Activated T-cell treated with anti-CD3 and anti-CD28 coated beads, Interleukin-2, amount 50 U/mL, for 4 hours (primary cell): ENCODE measurements around the gene EEF2. TPM values are rescaled to one million over a fixed set of nuclear protein-coding genes. Genes with fewer than 3 reads are reported as not detected.
"Not testable (repeated sequence)": the region's sequence is repeated elsewhere in the genome, so short reads cannot be mapped to it uniquely, and the experiment has no call there.

Experiments
- ATAC-seq, 2 donors: fragments of 200-7000 bp; cut with Tn5 transposase; one replicate each; pipeline ENCODE4 v1.10.0; 2021
- DNase-seq: peaks from one replicate; pipeline ENCODE4 v3.0.0-alpha.2; 2020
- H3K27me3 Mint-ChIP-seq: one replicate; pipeline ENCODE4 v1.8.0; 2021; ENCODE audit warnings: low read depth, mixed read lengths
- H3K36me3 Mint-ChIP-seq: one replicate; pipeline ENCODE4 v1.8.0; 2022; ENCODE audit warnings: mixed read lengths; ENCODE audit not compliant: insufficient read depth
- H3K4me1 Mint-ChIP-seq: one replicate; pipeline ENCODE4 v1.8.0; 2021; ENCODE audit warnings: low read depth, mixed read lengths
- H3K4me3 Mint-ChIP-seq: one replicate; pipeline ENCODE4 v1.8.0; 2021; ENCODE audit warnings: mild to moderate bottlenecking, moderate library complexity, mixed read lengths
- H3K9me3 Mint-ChIP-seq: one replicate; pipeline ENCODE4 v1.8.0; 2021; ENCODE audit warnings: mixed read lengths
- total RNA-seq, 3 donors: library from RNA; stranded (reverse); gene quantifications; one replicate each; pipeline ENCODE4 v1.2.1, GENCODE V29; 2021

Gene EEF2
- total RNA-seq, 3 donors from 2014 or later = 3,493 to 4,080 (median 3,609) TPM

- Mint-ChIP-seq H3K4me1 (peaks cover 3% of the 10 kb centered on the region), H3K36me3 (peaks cover 7% of the 10 kb centered on the region), H3K27me3 (no peaks in the 10 kb centered on the region), H3K4me3 (no peak overlapping the region), H3K9me3 (no peaks in the 10 kb centered on the region)
- ATAC-seq (no peak), DNase-seq (no peak)
Measured at GRCh38 chr19:4019578-4019977, 34.3 kb upstream of the EEF2 start.

GRCh38 chr19:4018775-4019504 is 33.7 kb upstream of the EEF2 start:
- Mint-ChIP-seq H3K27me3 (no peaks in the 10 kb centered on the region), H3K36me3 (peaks cover 7% of the 10 kb centered on the region), H3K4me3 (no peak overlapping the region), H3K9me3 (no peaks in the 10 kb centered on the region), H3K4me1 (peaks cover 3% of the 10 kb centered on the region)
- ATAC-seq = no peak
- DNase-seq = no peak

- ATAC-seq (no peak), DNase-seq (no peak)
- no peak overlapping the region for H3K4me3 Mint-ChIP-seq
- peaks cover 3% of the 10 kb centered on the region for H3K4me1 Mint-ChIP-seq
- H3K36me3 Mint-ChIP-seq = peaks cover 7% of the 10 kb centered on the region
- no peaks in the 10 kb centered on the region for H3K27me3 Mint-ChIP-seq
- H3K9me3 Mint-ChIP-seq = no peaks in the 10 kb centered on the region
Measured at GRCh38 chr19:4018140-4018613, 32.9 kb upstream of the EEF2 start.

- no peaks in the 10 kb centered on the region for H3K9me3 Mint-ChIP-seq
Measured at GRCh38 chr19:4016903-4017638, 31.8 kb upstream of the EEF2 start.

GRCh38 chr19:4016486-4016885 is 31.2 kb upstream of the EEF2 start:
- no peaks in the 10 kb centered on the region for H3K9me3 Mint-ChIP-seq
- H3K36me3 Mint-ChIP-seq = peaks cover 9% of the 10 kb centered on the region
- ATAC-seq = no peak
- H3K4me3 Mint-ChIP-seq = no peak overlapping the region
- peaks cover 8% of the 10 kb centered on the region for H3K4me1 Mint-ChIP-seq
- DNase-seq = no peak
- no peaks in the 10 kb centered on the region for H3K27me3 Mint-ChIP-seq

More at GRCh38 chr19:4016903-4017638, 31.8 kb upstream of the EEF2 start:
- no peak for DNase-seq
- H3K36me3 Mint-ChIP-seq = peaks cover 11% of the 10 kb centered on the region
- ATAC-seq = no peak
- no peak overlapping the region for H3K4me3 Mint-ChIP-seq
- peaks cover 8% of the 10 kb centered on the region for H3K4me1 Mint-ChIP-seq
- no peaks in the 10 kb centered on the region for H3K27me3 Mint-ChIP-seq

- DNase-seq (no peak), ATAC-seq (no peak)
- no peaks in the 10 kb centered on the region for H3K9me3 Mint-ChIP-seq
- peaks cover 8% of the 10 kb centered on the region for H3K36me3 Mint-ChIP-seq
- H3K27me3 Mint-ChIP-seq = no peaks in the 10 kb centered on the region
- H3K4me1 Mint-ChIP-seq = peaks cover 14% of the 10 kb centered on the region
- H3K4me3 Mint-ChIP-seq = no peak overlapping the region
Measured at GRCh38 chr19:4015705-4016402, 30.6 kb upstream of the EEF2 start.

GRCh38 chr19:4014541-4015491 is 29.6 kb upstream of the EEF2 start:
- DNase-seq = peak; percentile 23
- H3K9me3 Mint-ChIP-seq = no peaks in the 10 kb centered on the region

GRCh38 chr19:4013886-4014540 is 28.8 kb upstream of the EEF2 start:
- H3K4me1 Mint-ChIP-seq = peaks cover 26% of the 10 kb centered on the region
- no peak for DNase-seq
- no peak overlapping the region for H3K4me3 Mint-ChIP-seq
- ATAC-seq = no peak
- no peaks in the 10 kb centered on the region for H3K27me3 Mint-ChIP-seq
- no peaks in the 10 kb centered on the region for H3K9me3 Mint-ChIP-seq
- H3K36me3 Mint-ChIP-seq = peaks cover 6% of the 10 kb centered on the region

More at GRCh38 chr19:4014541-4015491, 29.6 kb upstream of the EEF2 start:
- H3K36me3 Mint-ChIP-seq = peaks cover 6% of the 10 kb centered on the region
- H3K4me3 Mint-ChIP-seq = no peak overlapping the region
- peak; percentile 49 to 65 for ATAC-seq
- H3K4me1 Mint-ChIP-seq = peaks cover 19% of the 10 kb centered on the region
- H3K27me3 Mint-ChIP-seq = no peaks in the 10 kb centered on the region

GRCh38 chr19:4012975-4013634 is 27.8 kb upstream of the EEF2 start:
- peaks cover 6% of the 10 kb centered on the region for H3K36me3 Mint-ChIP-seq
- H3K27me3 Mint-ChIP-seq = no peaks in the 10 kb centered on the region
- ATAC-seq (no peak), DNase-seq (no peak)
- H3K4me3 Mint-ChIP-seq = no peak overlapping the region
- H3K4me1 Mint-ChIP-seq = peaks cover 33% of the 10 kb centered on the region
- H3K9me3 Mint-ChIP-seq = no peaks in the 10 kb centered on the region

- no peak overlapping the region for H3K4me3 Mint-ChIP-seq
- no peaks in the 10 kb centered on the region for H3K27me3 Mint-ChIP-seq
- no peak for DNase-seq
- peaks cover 33% of the 10 kb centered on the region for H3K4me1 Mint-ChIP-seq
- H3K9me3 Mint-ChIP-seq = no peaks in the 10 kb centered on the region
- no peak for ATAC-seq
- H3K36me3 Mint-ChIP-seq = peaks cover 6% of the 10 kb centered on the region
Measured at GRCh38 chr19:4012092-4012974, 27.1 kb upstream of the EEF2 start.

- not testable (repeated sequence) for H3K27me3 Mint-ChIP-seq, H3K9me3 Mint-ChIP-seq, H3K4me3 Mint-ChIP-seq, H3K36me3 Mint-ChIP-seq, DNase-seq, ATAC-seq
- peaks cover 33% of the 10 kb centered on the region for H3K4me1 Mint-ChIP-seq
Measured at GRCh38 chr19:4011430-4011829, 26.2 kb upstream of the EEF2 start.

- Mint-ChIP-seq H3K4me3 (no peak overlapping the region), H3K27me3 (no peaks in the 10 kb centered on the region), H3K9me3 (no peaks in the 10 kb centered on the region), H3K4me1 (peaks cover 36% of the 10 kb centered on the region), H3K36me3 (peaks cover 6% of the 10 kb centered on the region)
- DNase-seq (no peak), ATAC-seq (no peak)
Measured at GRCh38 chr19:4010808-4011110, 25.5 kb upstream of the EEF2 start.
